Activated CD4-positive, alpha-beta T cell treated with anti-CD3 and anti-CD28 coated beads for 36 hours (primary cell): ENCODE data around the gene EPHB3. TPM values are rescaled to one million over a fixed set of nuclear protein-coding genes. Genes with fewer than 3 reads are reported as not detected.
A peak's percentile ranks its signal among the peaks of the same experiment; 100 is the strongest.

ENCODE experiments used
- ATAC-seq: fragments of 200-7000 bp; cut with Tn5 transposase; one replicate; pipeline ENCODE4 v1.10.0; 2021; ENCODE audit warnings: mild to moderate bottlenecking, moderate library complexity
- CTCF ChIA-PET: fragments of 350-600 bp; sonication (Branson Sonifier 250); formaldehyde crosslinking; loops from one replicate; lab custom pipeline; 2021; ENCODE audit warnings: antibody characterized with exemption; lab: Charles Lee
- POLR2A ChIA-PET: fragments of 350-600 bp; sonication (Branson Sonifier 250); formaldehyde crosslinking; loops from one replicate; lab custom pipeline; 2021; ENCODE audit warnings: antibody characterized with exemption, inconsistent platforms; lab: Charles Lee
- DNase-seq: peaks from one replicate; pipeline ENCODE4 v3.0.0-alpha.2; 2020
- H3K27ac Mint-ChIP-seq: one replicate; pipeline ENCODE4 v1.8.0; 2021; ENCODE audit warnings: mixed read lengths
- H3K27me3 Mint-ChIP-seq: one replicate; pipeline ENCODE4 v1.8.0; 2021; ENCODE audit warnings: mixed read lengths
- H3K36me3 Mint-ChIP-seq: one replicate; pipeline ENCODE4 v1.8.0; 2021; ENCODE audit warnings: low read depth, mixed read lengths
- H3K4me1 Mint-ChIP-seq: one replicate; pipeline ENCODE4 v1.8.0; 2021; ENCODE audit warnings: mixed read lengths
- H3K4me3 Mint-ChIP-seq: one replicate; pipeline ENCODE4 v1.8.0; 2021; ENCODE audit warnings: mild to moderate bottlenecking, moderate library complexity, mixed read lengths
- H3K9me3 Mint-ChIP-seq: one replicate; pipeline ENCODE4 v1.8.0; 2021; ENCODE audit warnings: low read depth, mixed read lengths
- intact Hi-C, 2 experiments: fragments of 100-400 bp; cut with DNase I in 1 of 2; cut with micrococcal nuclease in 1 of 2; formaldehyde crosslinking; loops; one replicate each; pipeline versions ENCODE4 v1.14.2 to v1.15.1; 2022 to 2024; cut with DNase I, micrococcal nuclease
- total RNA-seq, 2 experiments: library from RNA; stranded (reverse); gene quantifications; one replicate each; pipeline ENCODE4 v1.2.3, GENCODE V29; 2021

Gene EPHB3
- total RNA-seq, 2 experiments from 2014 or later = not detected

- Mint-ChIP-seq H3K4me1 (peaks cover 10% of the 10 kb centered on the region), H3K27ac (no peak overlapping the region), H3K36me3 (no peaks in the 10 kb centered on the region), H3K4me3 (no peak overlapping the region), H3K27me3 (peaks cover 7% of the 10 kb centered on the region), H3K9me3 (no peaks in the 10 kb centered on the region)
- ATAC-seq (peak; percentile 82), DNase-seq (peak; percentile 86)
- intact Hi-C loops = loop anchor here (1.0 to 5.0 kb wide), 5 partner anchors 75 to 647 kb away; no protein-coding TSS in a partner anchor
- ChIA-PET POLR2A (no interaction called here), CTCF (interaction anchor here (0.5 to 11.3 kb wide), 11 partner anchors 8 to 234 kb away, joined by 3 to 128 read pairs (median 4); partner anchors contain the start of gene EPHB3)
Observed at GRCh38 chr3:184543843-184544512, 17.6 kb upstream of the EPHB3 start.

- ChIA-PET POLR2A (no interaction called here), CTCF (interaction anchor here (0.6 to 11.3 kb wide), 11 partner anchors 7 to 240 kb away, joined by 3 to 128 read pairs (median 4); partner anchors contain the start of gene EPHB3)
- no peak overlapping the region for H3K27ac Mint-ChIP-seq
- ATAC-seq (no peak), DNase-seq (no peak)
- H3K36me3 Mint-ChIP-seq = no peaks in the 10 kb centered on the region
- peaks cover 10% of the 10 kb centered on the region for H3K4me1 Mint-ChIP-seq
- intact Hi-C loops = loop anchor here (1.0 to 5.0 kb wide), 5 partner anchors 75 to 647 kb away; no protein-coding TSS in a partner anchor
- H3K27me3 Mint-ChIP-seq = peaks cover 7% of the 10 kb centered on the region
- no peak overlapping the region for H3K4me3 Mint-ChIP-seq
- H3K9me3 Mint-ChIP-seq = no peaks in the 10 kb centered on the region
Observed at GRCh38 chr3:184544513-184544861, 17.1 kb upstream of the EPHB3 start.

DNA sequence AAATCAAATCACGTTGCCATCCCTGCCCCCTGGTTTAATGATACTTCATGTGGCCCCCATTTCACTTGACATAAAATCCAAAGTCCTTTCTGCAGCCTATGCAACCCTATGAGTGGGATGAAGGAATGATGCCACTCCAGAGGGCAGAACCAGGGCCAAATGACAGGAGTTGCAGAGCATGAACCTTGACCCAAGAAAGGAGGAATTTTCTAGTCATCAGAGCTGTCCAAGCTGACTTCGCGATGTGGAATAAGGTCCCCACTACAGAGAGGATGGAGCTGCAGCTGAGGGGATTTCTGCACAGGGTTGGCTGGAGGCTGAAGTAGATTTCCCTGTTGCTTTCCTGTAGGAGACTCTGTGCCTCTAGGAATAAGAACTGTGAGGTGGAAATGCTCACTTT lies 15.8 kb upstream of the EPHB3 start:
- no peaks in the 10 kb centered on the region for H3K36me3 Mint-ChIP-seq
- H3K27ac Mint-ChIP-seq = no peak overlapping the region
- H3K27me3 Mint-ChIP-seq = peaks cover 7% of the 10 kb centered on the region
- CTCF ChIA-PET = interaction anchor here (0.5 to 11.3 kb wide), 7 partner anchors 11 to 239 kb away, joined by 3 to 128 read pairs (median 4); no protein-coding TSS in a partner anchor
- POLR2A ChIA-PET = no interaction called here
- intact Hi-C loops = no loop called here
- H3K4me1 Mint-ChIP-seq = peaks cover 10% of the 10 kb centered on the region
- ATAC-seq (no peak), DNase-seq (no peak)
- no peaks in the 10 kb centered on the region for H3K9me3 Mint-ChIP-seq
- no peak overlapping the region for H3K4me3 Mint-ChIP-seq

DNA sequence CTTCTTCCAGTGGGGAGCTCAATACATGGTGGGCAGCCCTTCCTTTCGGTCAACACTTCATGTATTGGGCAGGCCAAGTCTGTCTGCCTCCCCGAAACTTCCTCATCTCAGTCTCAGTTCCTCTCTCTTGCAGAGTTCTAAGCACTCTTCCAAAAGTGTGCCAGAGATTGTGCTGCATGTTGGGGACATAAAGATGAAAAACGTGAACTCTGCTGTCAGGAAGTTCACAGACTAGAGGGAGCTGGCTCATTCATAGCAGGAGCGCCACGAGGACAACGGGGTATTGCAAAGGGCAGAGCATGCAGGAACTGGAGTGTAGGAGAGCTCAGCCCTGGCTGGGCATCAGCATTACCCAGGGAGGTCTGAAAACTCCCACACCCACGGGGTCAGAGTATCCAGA lies 15.3 kb upstream of the EPHB3 start:
- H3K4me3 Mint-ChIP-seq = no peak overlapping the region
- H3K9me3 Mint-ChIP-seq = no peaks in the 10 kb centered on the region
- ChIA-PET CTCF (interaction anchor here (0.5 to 11.3 kb wide), 4 partner anchors 11 to 222 kb away, joined by 3 to 128 read pairs (median 5); no protein-coding TSS in a partner anchor), POLR2A (no interaction called here)
- DNase-seq = no peak
- H3K27me3 Mint-ChIP-seq = peaks cover 5% of the 10 kb centered on the region
- no peaks in the 10 kb centered on the region for H3K36me3 Mint-ChIP-seq
- no peak for ATAC-seq
- peaks cover 7% of the 10 kb centered on the region for H3K4me1 Mint-ChIP-seq
- intact Hi-C loops = no loop called here
- H3K27ac Mint-ChIP-seq = no peak overlapping the region

DNA sequence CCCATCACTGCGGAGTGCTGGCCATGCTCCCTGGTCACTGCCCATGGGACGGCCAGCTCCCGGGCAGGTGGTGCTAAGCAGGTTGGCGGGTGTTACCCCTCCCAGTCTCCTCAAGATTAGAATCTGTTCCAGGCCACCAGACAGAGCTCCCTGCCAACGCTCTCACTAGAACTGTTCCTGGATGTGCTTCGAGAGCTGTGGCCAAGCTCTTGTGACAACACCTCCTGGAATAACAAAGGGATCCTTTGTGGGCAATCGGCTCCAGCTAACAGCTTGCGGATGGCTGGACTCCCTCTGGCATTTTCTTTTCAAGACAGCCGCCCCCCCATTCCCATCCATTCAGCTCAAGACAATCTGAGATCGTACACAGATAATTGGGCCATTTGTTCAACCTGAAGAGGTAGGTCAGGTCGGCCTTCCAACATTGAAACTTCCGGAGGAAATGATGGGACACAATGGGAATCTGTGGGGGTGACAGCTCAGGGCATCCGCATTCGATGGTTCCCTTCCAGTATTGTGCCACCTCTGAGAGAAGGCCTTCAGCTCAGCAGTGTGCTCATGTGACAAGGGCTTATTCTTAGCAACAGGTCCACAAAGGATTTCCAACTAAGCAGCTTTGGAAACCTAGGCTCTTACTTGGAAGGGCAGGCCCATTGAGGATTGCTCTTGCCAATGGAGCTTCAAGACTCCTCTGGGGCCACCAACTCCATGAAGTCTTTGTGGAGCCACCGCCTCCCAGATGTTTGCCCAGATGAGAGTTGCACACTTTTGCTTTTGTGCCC lies 11.6 kb upstream of the EPHB3 start:
- intact Hi-C loops = no loop called here
- Mint-ChIP-seq H3K27me3 (no peaks in the 10 kb centered on the region), H3K36me3 (no peaks in the 10 kb centered on the region), H3K4me3 (no peak overlapping the region), H3K9me3 (no peaks in the 10 kb centered on the region), H3K4me1 (peaks cover 12% of the 10 kb centered on the region), H3K27ac (no peak overlapping the region)
- ChIA-PET POLR2A (no interaction called here), CTCF (interaction anchor here (0.6 to 5.9 kb wide), 9 partner anchors 8 to 179 kb away, joined by 3 to 34 read pairs (median 4); no protein-coding TSS in a partner anchor)
- ATAC-seq (no peak), DNase-seq (no peak)

GRCh38 chr3:184551103-184551502 lies 10.5 kb upstream of the EPHB3 start:
- ChIA-PET CTCF (interaction anchor here (0.6 to 5.9 kb wide), 5 partner anchors 9 to 285 kb away, joined by 3 to 34 read pairs (median 4); no protein-coding TSS in a partner anchor), POLR2A (no interaction called here)
- intact Hi-C loops = no loop called here
- Mint-ChIP-seq H3K36me3 (no peaks in the 10 kb centered on the region), H3K27me3 (no peaks in the 10 kb centered on the region), H3K9me3 (no peaks in the 10 kb centered on the region), H3K27ac (no peak overlapping the region), H3K4me1 (peaks cover 18% of the 10 kb centered on the region), H3K4me3 (no peak overlapping the region)
- ATAC-seq = no peak
- no peak for DNase-seq

- no peaks in the 10 kb centered on the region for H3K9me3 Mint-ChIP-seq
- ChIA-PET POLR2A (no interaction called here), CTCF (interaction anchor here (0.6 to 5.9 kb wide), 3 partner anchors 10 to 284 kb away, joined by 3 to 34 read pairs (median 3); no protein-coding TSS in a partner anchor)
- H3K4me1 Mint-ChIP-seq = peaks cover 24% of the 10 kb centered on the region
- no peak for ATAC-seq
- intact Hi-C loops = no loop called here
- H3K4me3 Mint-ChIP-seq = no peak overlapping the region
- H3K27me3 Mint-ChIP-seq = no peaks in the 10 kb centered on the region
- H3K27ac Mint-ChIP-seq = no peak overlapping the region
- no peak for DNase-seq
- no peaks in the 10 kb centered on the region for H3K36me3 Mint-ChIP-seq
Observed at GRCh38 chr3:184551614-184552256, 9.8 kb upstream of the EPHB3 start.

DNA sequence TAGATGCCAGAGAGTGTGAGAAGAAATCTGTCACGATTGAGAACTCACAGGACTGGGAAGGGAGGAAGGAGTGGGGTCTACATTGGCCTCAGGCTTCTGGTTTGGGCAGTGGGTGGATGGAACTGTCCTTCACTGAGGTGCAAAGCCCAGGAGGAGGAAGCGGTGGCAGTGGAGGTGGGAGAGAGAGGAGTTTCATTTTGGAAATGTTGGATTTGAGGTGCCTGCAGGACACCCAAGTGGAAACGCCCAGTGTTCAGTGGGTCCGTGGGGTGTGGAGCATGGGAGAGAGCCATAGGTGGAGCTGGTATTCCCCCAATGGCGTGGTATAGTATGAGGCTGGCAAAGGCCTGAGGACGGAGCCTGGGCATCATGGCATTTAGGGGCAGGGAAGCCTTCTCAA lies 9.3 kb upstream of the EPHB3 start:
- no peak for ATAC-seq
- no peak overlapping the region for H3K4me3 Mint-ChIP-seq
- no peaks in the 10 kb centered on the region for H3K36me3 Mint-ChIP-seq
- no peak overlapping the region for H3K27ac Mint-ChIP-seq
- ChIA-PET POLR2A (no interaction called here), CTCF (interaction anchor here (1.4 to 5.9 kb wide), 2 partner anchors 10 to 225 kb away, joined by 3 to 34 read pairs; no protein-coding TSS in a partner anchor)
- intact Hi-C loops = no loop called here
- peaks cover 30% of the 10 kb centered on the region for H3K4me1 Mint-ChIP-seq
- no peaks in the 10 kb centered on the region for H3K9me3 Mint-ChIP-seq
- no peak for DNase-seq
- no peaks in the 10 kb centered on the region for H3K27me3 Mint-ChIP-seq

- CTCF ChIA-PET = interaction anchor here (5.9 kb wide), 1 partner anchor 11 kb away, joined by 34 read pairs; no protein-coding TSS in a partner anchor
- no peak for ATAC-seq
Observed at GRCh38 chr3:184552863-184553262, 8.7 kb upstream of the EPHB3 start.

DNA sequence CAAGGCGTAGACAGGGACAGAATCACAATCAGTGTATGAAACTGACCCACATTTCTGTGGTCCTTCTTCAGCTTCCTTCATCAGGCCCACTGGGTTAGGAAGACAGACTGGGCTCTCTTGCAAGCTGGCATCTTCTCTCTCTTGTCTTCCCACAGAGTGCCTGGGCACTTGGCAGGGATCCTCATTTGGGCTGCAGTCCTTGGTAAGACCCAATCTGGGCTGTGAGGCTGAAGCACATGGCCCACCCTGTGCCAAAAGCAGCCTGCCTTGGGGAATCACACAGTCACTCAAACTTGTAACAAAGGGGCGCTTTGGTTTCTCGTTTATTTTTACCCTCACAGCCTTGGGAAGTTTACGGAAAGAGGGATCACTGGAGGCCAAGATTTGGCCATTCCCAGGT lies 8.2 kb upstream of the EPHB3 start:
- no peak for DNase-seq
- Mint-ChIP-seq H3K9me3 (no peaks in the 10 kb centered on the region), H3K4me3 (no peak overlapping the region), H3K36me3 (no peaks in the 10 kb centered on the region), H3K4me1 (peaks cover 40% of the 10 kb centered on the region), H3K27ac (no peak overlapping the region), H3K27me3 (peaks cover 5% of the 10 kb centered on the region)
- intact Hi-C loops = no loop called here
- CTCF ChIA-PET = interaction anchor here (1.0 to 5.9 kb wide), 2 partner anchors 11 to 233 kb away, joined by 5 to 34 read pairs; no protein-coding TSS in a partner anchor
- POLR2A ChIA-PET = no interaction called here
- no peak for ATAC-seq

More at GRCh38 chr3:184552863-184553262, 8.7 kb upstream of the EPHB3 start:
- no peaks in the 10 kb centered on the region for H3K9me3 Mint-ChIP-seq
- H3K27me3 Mint-ChIP-seq = peaks cover under 1% of the 10 kb centered on the region
- intact Hi-C loops = no loop called here
- DNase-seq = no peak
- no peak overlapping the region for H3K4me3 Mint-ChIP-seq
- H3K4me1 Mint-ChIP-seq = peaks cover 35% of the 10 kb centered on the region
- no peaks in the 10 kb centered on the region for H3K36me3 Mint-ChIP-seq
- no peak overlapping the region for H3K27ac Mint-ChIP-seq
- POLR2A ChIA-PET = no interaction called here

DNA sequence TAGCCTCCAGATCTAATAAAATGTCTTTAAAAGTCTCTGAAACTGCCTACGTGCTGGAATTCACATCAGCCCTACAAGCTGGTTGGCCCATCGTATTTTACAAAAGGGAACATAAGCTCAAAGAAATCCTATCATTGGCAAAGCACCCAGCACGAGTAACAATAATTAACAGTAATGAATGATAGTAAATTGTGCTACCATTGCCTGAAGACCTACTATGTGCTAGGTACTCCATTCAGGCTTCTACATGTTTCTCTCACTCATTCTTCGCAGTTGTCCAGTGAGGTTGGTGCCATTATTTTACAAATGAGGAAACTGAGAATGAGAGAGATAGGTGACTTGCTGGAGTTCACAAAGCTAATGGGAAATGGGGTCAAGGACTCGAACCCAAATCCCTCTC lies 7.1 kb upstream of the EPHB3 start:
- ATAC-seq (no peak), DNase-seq (no peak)
- intact Hi-C loops = no loop called here
- CTCF ChIA-PET = interaction anchor here (0.7 to 5.9 kb wide), 5 partner anchors 12 to 232 kb away, joined by 3 to 34 read pairs (median 5); no protein-coding TSS in a partner anchor
- Mint-ChIP-seq H3K36me3 (no peaks in the 10 kb centered on the region), H3K27me3 (peaks cover 6% of the 10 kb centered on the region), H3K4me3 (no peak overlapping the region), H3K27ac (no peak overlapping the region), H3K4me1 (peaks cover 41% of the 10 kb centered on the region), H3K9me3 (no peaks in the 10 kb centered on the region)
- POLR2A ChIA-PET = no interaction called here
